Left lung (tissue), 10 donors: ENCODE data around the gene ARHGAP28. TPM values are rescaled to one million over a fixed set of nuclear protein-coding genes. Genes with fewer than 3 reads are reported as not detected.

Experiments used
- ATAC-seq: fragments of 200-7000 bp; cut with Tn5 transposase; one replicate; pipeline ENCODE4 v1.9.1; 2020; ENCODE audit warnings: moderate library complexity
- DNase-seq, 4 donors: peaks; one replicate each; pipeline ENCODE4 v3.0.0-alpha.2; 2013 to 2020
- H3K27ac ChIP-seq, 2 donors: fragments of 200-600 bp; sonication (generic) in 1 of 2; one replicate each; pipeline versions ENCODE4 v1.5.0 to v1.8.0; 2020 to 2021
- H3K27me3 ChIP-seq, 2 donors: fragments of 200-600 bp; sonication (generic) in 1 of 2; one replicate each; pipeline versions ENCODE4 v1.5.0 to v1.8.0; 2020 to 2021
- H3K36me3 ChIP-seq, 2 donors: fragments of 200-600 bp; sonication (generic) in 1 of 2; one replicate each; pipeline versions ENCODE4 v1.5.0 to v1.8.0; 2020 to 2021
- H3K4me1 ChIP-seq, 2 donors: fragments of 200-600 bp; one replicate each; pipeline ENCODE4 v1.8.0; 2021
- H3K4me3 ChIP-seq, 2 donors: fragments of 200-600 bp; sonication (generic) in 1 of 2; one replicate each; pipeline versions ENCODE4 v1.5.0 to v1.8.0; 2020 to 2021; ENCODE audit warnings: mild to moderate bottlenecking in 1 of 2
- H3K9me3 ChIP-seq, 2 donors: fragments of 200-600 bp; sonication (generic) in 1 of 2; one replicate each; pipeline versions ENCODE4 v1.5.0 to v1.8.0; 2020 to 2021
- CTCF ChIP-seq, 2 donors: fragments of 200-600 bp; sonication (generic) in 1 of 2; IDR thresholded peaks; one replicate each; pipeline versions ENCODE4 v1.5.0 to v1.8.0; 2021; ENCODE audit warnings: antibody characterized with exemption in 2 of 2
- intact Hi-C, 2 donors: fragments of 100-400 bp; cut with DNase I; formaldehyde crosslinking; loops; one replicate each; pipeline versions ENCODE4 v1.11.2 to v1.14.2; 2022
- polyA plus RNA-seq, 6 donors: library from polyadenylated mRNA; unstranded; fragments of 120-200 nt; gene quantifications; one replicate each; pipeline ENCODE4 v1.2.1, GENCODE V29; 2013; ENCODE audit not compliant: insufficient read length in 6 of 6
- total RNA-seq, 2 donors: library from RNA; stranded (reverse); fragmentation: NEBNext Ultra II Directional; extraction: Animal tissue kit (Norgen Biotek cat#: 25700); gene quantifications; one replicate each; pipeline ENCODE4 v1.2.1, GENCODE V29; 2021
- donor health status: DM: no; HTN: yes; CAD: no.
- donor health status: DM: no; HTN: no; CAD: no.

The ARHGAP28 gene
- total and polyA plus RNA-seq, 8 donors: 16.6 to 262 (median 208) TPM

DNA sequence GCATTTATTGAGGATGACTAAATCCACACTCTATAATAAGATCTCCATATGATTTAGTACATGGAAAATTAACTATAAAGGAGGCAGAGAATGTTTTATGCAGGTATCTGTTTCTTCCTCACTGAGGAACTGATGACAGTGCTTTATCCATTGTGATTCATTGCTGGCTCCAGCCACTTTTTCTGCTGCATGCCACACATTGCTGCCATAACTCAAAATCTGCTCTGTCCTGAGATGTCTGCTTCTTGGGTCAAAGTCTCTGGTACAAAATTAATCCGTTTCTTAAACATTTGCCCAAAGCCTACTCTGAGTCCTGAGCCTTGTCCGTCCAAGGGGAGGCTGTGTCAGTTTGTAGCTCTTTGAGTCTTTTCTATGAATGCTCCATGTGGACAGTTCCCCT is 15.5 kb upstream of the ARHGAP28 start:
- intact Hi-C loops: no loop called here
- H3K9me3 ChIP-seq: no peaks in the 10 kb centered on the region
- no peak for TF ChIP-seq CTCF (IDR thresholded peaks at IDR 0.05)
- no peaks in the 10 kb centered on the region for H3K36me3 ChIP-seq
- ATAC-seq: no peak
- DNase-seq: no peak
- H3K4me1 ChIP-seq: no peaks in the 10 kb centered on the region
- H3K27ac ChIP-seq: no peak overlapping the region
- H3K4me3 ChIP-seq: no peak overlapping the region
- no peaks in the 10 kb centered on the region for H3K27me3 ChIP-seq

DNA sequence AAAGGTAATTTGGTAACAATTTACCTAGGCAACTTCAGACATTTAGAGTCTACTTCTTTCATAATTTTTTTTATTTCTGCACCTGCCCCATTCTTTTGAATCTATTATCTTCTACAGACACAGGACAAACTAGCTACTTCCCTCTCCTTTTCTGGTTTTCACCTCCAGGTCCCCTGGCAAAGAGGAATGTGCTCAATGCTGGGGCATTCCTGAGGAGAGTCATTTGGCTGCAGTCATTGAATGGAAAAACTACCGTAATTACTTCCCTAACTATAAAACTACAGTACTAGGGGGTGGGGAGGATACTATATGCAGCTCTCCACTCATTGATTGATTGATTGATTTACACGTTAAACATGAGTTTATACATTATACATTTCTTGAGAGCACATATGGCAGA is 11.2 kb upstream of the ARHGAP28 start:
- Histone ChIP-seq H3K36me3 (no peaks in the 10 kb centered on the region), H3K4me1 (no peaks in the 10 kb centered on the region), H3K27ac (no peak overlapping the region), H3K9me3 (no peaks in the 10 kb centered on the region), H3K4me3 (no peak overlapping the region), H3K27me3 (no peaks in the 10 kb centered on the region)
- DNase-seq (no peak), ATAC-seq (peak; percentile 42)
- no peak for TF ChIP-seq CTCF (IDR thresholded peaks at IDR 0.05)
- intact Hi-C loops: no loop called here

- intact Hi-C loops: no loop called here
- no peak overlapping the region for H3K27ac ChIP-seq
- no peaks in the 10 kb centered on the region for H3K36me3 ChIP-seq
- no peak for DNase-seq
- no peak for TF ChIP-seq CTCF (IDR thresholded peaks at IDR 0.05)
- H3K27me3 ChIP-seq: no peaks in the 10 kb centered on the region
- no peak overlapping the region for H3K4me3 ChIP-seq
- ATAC-seq: peak; percentile 45
- no peaks in the 10 kb centered on the region for H3K9me3 ChIP-seq
- no peaks in the 10 kb centered on the region for H3K4me1 ChIP-seq
These were observed 10.2 kb upstream of the ARHGAP28 start for GRCh38 chr18:6719098-6719846.

DNA sequence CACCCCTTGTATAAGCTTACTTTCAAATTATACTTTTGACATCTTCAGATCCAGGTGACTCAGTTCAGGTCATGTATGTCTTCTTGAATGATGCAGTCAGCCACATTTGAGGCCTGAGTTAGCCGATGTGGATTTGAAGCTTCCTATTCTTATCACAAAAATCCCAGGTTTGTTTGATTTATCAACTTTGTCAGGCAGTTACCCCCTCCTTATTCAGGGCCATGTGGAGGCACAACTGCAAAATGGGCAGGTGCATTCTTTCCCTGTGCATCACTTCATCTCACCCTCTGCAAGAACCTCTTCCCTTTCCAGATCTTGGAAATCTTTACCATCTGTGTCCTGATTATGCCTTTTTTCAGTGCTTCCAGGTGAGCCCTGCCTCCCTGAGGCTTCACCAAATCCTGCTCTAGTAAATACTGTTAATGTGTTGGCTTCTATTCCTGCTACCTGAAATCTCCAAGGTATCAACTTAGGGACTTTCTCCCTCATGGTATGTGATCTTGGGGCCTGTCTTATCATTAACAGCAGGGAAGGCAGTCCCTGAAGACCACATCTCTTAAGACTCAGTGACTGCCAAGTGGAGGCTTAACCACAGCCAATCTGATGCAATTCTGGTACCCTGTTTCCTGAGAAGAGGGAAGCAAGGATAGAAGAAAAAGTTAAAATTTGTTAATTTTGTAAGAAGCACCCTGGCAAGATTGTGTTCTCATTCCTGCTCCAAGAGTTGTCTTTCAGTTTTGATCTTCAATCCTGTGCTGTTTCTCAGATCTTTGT is 9.4 kb upstream of the ARHGAP28 start:
- no peaks in the 10 kb centered on the region for H3K36me3 ChIP-seq
- DNase-seq: no peak
- H3K4me1 ChIP-seq: no peaks in the 10 kb centered on the region
- intact Hi-C loops: loop anchor here in 1 of 2 donors (10.0 kb wide), 2 partner anchors 155 to 175 kb away; no protein-coding TSS in a partner anchor
- no peaks in the 10 kb centered on the region for H3K9me3 ChIP-seq
- H3K27me3 ChIP-seq: no peaks in the 10 kb centered on the region
- H3K4me3 ChIP-seq: no peak overlapping the region
- H3K27ac ChIP-seq: no peak overlapping the region
- no peak for TF ChIP-seq CTCF (IDR thresholded peaks at IDR 0.05)
- no peak for ATAC-seq

DNA sequence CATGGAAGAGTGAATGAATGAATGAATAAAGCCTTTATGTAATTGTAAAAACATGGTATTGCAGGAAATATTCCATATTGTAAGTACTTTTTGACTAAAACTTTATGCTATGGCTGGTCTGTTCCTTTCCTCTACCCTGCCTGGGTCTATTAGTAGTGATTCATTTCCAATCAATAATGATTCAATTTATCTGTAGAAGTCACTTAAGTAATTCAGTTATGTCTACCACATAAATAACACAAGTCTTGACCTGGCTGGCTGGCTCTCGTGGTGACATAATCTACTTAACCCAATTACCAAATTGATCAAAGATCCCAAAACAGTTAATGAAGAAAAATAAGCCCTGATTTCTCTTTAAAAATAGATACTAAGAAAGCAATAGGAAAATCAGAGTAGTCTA is 7.8 kb upstream of the ARHGAP28 start:
- H3K4me1 ChIP-seq: no peaks in the 10 kb centered on the region
- intact Hi-C loops: loop anchor here in 1 of 2 donors (10.0 kb wide), 2 partner anchors 153 to 177 kb away; no protein-coding TSS in a partner anchor
- H3K27me3 ChIP-seq: no peaks in the 10 kb centered on the region
- no peaks in the 10 kb centered on the region for H3K36me3 ChIP-seq
- TF ChIP-seq CTCF (IDR thresholded peaks at IDR 0.05): no peak
- H3K9me3 ChIP-seq: no peaks in the 10 kb centered on the region
- no peak overlapping the region for H3K4me3 ChIP-seq
- DNase-seq (no peak), ATAC-seq (no peak)
- no peak overlapping the region for H3K27ac ChIP-seq
